ENCODE data around the gene MT1G. TPM values are rescaled to one million over a fixed set of nuclear protein-coding genes. Genes with fewer than 3 reads are reported as not detected.

Gene MT1G
- total and polyA plus RNA-seq, 2 experiments from 2014 or later = 184 to 1,014 TPM

DNA sequence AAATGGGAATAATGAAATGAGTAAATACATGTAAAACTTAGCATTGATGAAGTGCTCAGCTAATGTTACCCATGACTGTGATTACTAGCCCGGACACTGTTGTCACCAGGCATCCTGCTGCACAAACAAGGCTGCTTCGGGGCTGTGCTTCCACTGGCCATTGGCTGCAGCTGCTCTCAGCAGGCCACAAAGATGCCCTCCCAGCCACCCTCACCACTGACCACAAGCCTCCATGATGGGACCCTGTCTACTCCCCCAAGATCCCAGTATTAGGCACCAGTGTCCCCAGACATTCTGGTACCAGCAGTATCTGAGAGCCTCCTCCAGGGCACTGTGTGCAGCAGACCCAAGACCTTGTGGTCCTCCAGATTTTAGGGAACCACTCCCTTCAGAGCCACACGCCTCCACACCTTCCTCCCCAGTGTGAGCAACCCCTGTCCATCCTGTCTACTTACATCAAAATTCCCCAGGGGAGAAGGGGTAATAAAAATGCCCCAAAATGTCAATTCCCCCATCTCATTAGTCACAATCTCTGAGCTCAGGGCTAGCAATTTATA is 42.4 kb upstream of the MT1G start:
- Mint-ChIP-seq H3K36me3 (ENCODE audit: low read depth) (no peaks in the 10 kb centered on the region), H3K4me3 (no peak overlapping the region), H3K4me1 (peaks cover 11% of the 10 kb centered on the region), H3K27ac (no peak overlapping the region), H3K9me3 (no peaks in the 10 kb centered on the region), H3K27me3 (ENCODE audit: insufficient read depth, low read depth, poor library complexity) (peaks cover 13% of the 10 kb centered on the region)
- Histone ChIP-seq H3K4me3 (no peak overlapping the region), H3K27me3 (ENCODE audit: insufficient read depth) (no peaks in the 10 kb centered on the region), H3K27ac (ENCODE audit: low read depth) (no peak overlapping the region), H4K20me1 (replicated peaks; ENCODE audit: insufficient read depth) (no peaks in the 10 kb centered on the region), H2AFZ (0 out of 2 replicates have a peak overlapping the region, but pooled peaks have one; percentile 47), H3K79me2 (replicated peaks; ENCODE audit: insufficient read depth) (no peaks in the 10 kb centered on the region), H3K36me3 (ENCODE audit: insufficient read depth) (no peaks in the 10 kb centered on the region), H3K9me2 (ENCODE audit: insufficient read depth) (no peaks in the 10 kb centered on the region), H3K4me1 (ENCODE audit: insufficient read depth) (peaks cover 5% of the 10 kb centered on the region), H3K4me2 (no peak overlapping the region), H3F3A (replicated peaks; ENCODE audit: low read depth) (no peaks in the 10 kb centered on the region)
- DNase-seq (ENCODE audit: low spot score) = no peak
- no peak for ATAC-seq
- TF ChIP-seq ZNF462 (CRISPR knock-in tag; IDR thresholded peaks at IDR 0.05) (no peak), CTCF (conservative IDR thresholded peaks at IDR 0.05; ENCODE audit: low read depth in 2 of 2) (no peak), STAT1 (IDR thresholded peaks at IDR 0.05; ENCODE audit: unreplicated experiment) (no peak), ZNF114 (CRISPR knock-in tag; IDR thresholded peaks at IDR 0.05) (no peak), EZH2phosphoT487 (IDR thresholded peaks at IDR 0.05; ENCODE audit: unreplicated experiment) (no peak), CREB1 (CRISPR knock-in tag; IDR thresholded peaks at IDR 0.05; ENCODE audit: low read depth) (no peak), EZH2 (IDR thresholded peaks at IDR 0.05; ENCODE audit: low read depth, unreplicated experiment) (no peak), JUNB (IDR thresholded peaks at IDR 0.05; ENCODE audit: unreplicated experiment) (no peak), NANOG (IDR thresholded peaks at IDR 0.05; ENCODE audit: borderline replicate concordance) (no peak), ZNF331 (CRISPR knock-in tag; IDR thresholded peaks at IDR 0.05; ENCODE audit: low read depth) (no peak), POLR2AphosphoS5 (IDR thresholded peaks at IDR 0.05; ENCODE audit: low read depth) (no peak)
- TF ChIP-seq, protein P1, sequence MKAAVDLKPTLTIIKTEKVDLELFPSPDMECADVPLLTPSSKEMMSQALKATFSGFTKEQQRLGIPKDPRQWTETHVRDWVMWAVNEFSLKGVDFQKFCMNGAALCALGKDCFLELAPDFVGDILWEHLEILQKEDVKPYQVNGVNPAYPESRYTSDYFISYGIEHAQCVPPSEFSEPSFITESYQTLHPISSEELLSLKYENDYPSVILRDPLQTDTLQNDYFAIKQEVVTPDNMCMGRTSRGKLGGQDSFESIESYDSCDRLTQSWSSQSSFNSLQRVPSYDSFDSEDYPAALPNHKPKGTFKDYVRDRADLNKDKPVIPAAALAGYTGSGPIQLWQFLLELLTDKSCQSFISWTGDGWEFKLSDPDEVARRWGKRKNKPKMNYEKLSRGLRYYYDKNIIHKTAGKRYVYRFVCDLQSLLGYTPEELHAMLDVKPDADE (IDR thresholded peaks at IDR 0.05) = no peak

All from GM23338 (cell line).